ENCODE results near the gene NACC2.

NACC2 gene

DNA sequence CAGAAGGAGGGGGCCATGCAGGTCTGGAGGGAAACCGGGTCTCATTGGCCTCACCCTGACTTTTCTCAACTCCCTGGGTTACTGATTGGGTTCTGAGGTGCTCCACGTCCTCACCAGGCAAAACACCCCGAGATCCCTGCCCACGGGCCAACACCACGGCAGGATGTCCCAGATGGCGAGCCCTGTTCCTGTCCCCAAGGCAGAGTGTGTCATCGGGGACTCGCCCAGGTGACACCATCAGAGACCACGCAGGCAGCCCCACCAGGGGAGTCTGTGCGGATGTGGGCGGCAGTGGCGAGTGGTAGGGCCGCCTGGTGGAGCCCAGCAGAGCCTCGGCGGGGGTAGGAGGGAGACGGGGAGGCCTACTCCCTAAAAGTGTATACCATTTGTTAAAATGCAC is 74.9 kb downstream of the NACC2 start:
- H3K27ac ChIP-seq: no peak overlapping the region
- no peak overlapping the region for H3K4me3 ChIP-seq
- peaks cover 0 to 31% (median 18%) of the 10 kb centered on the region in 4 donors for H3K4me1 ChIP-seq
- intact Hi-C loops (cut with DNase I; ENCODE audit: low total_unique reads): no loop called here
- no peaks in the 10 kb centered on the region for H3K27me3 ChIP-seq
- DNase-seq: no peak
- peaks cover 0 to 33% (median 5%) of the 10 kb centered on the region in 3 donors for H3K36me3 ChIP-seq
- H3K9me3 ChIP-seq: no peaks in the 10 kb centered on the region
- TF ChIP-seq, protein P1, sequence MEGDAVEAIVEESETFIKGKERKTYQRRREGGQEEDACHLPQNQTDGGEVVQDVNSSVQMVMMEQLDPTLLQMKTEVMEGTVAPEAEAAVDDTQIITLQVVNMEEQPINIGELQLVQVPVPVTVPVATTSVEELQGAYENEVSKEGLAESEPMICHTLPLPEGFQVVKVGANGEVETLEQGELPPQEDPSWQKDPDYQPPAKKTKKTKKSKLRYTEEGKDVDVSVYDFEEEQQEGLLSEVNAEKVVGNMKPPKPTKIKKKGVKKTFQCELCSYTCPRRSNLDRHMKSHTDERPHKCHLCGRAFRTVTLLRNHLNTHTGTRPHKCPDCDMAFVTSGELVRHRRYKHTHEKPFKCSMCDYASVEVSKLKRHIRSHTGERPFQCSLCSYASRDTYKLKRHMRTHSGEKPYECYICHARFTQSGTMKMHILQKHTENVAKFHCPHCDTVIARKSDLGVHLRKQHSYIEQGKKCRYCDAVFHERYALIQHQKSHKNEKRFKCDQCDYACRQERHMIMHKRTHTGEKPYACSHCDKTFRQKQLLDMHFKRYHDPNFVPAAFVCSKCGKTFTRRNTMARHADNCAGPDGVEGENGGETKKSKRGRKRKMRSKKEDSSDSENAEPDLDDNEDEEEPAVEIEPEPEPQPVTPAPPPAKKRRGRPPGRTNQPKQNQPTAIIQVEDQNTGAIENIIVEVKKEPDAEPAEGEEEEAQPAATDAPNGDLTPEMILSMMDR (IDR thresholded peaks at IDR 0.05): no peak

DNA sequence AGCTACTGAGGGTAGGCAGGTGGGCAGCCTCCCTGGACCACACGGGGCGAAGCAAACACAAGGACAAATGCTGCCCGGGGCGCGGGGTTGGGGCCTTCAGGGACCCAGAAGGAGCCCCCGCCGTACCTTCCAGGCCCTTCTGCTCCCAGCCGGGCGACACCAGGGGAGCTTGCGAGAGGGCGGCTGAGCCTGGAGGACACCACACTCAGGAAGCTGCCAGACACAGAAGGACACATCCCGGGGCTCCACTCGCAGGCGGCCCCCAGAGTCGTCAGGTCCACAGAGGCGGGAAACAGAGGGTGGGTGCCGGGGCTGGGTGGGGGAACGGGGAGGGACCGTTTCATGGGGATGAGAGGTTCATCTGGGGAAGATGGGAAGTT is 75.4 kb downstream of the NACC2 start:
- H3K27me3 ChIP-seq: no peaks in the 10 kb centered on the region
- no peak overlapping the region for H3K27ac ChIP-seq
- peaks cover 0 to 33% (median 16%) of the 10 kb centered on the region in 4 donors for H3K4me1 ChIP-seq
- H3K4me3 ChIP-seq: no peak overlapping the region
- no peaks in the 10 kb centered on the region for H3K9me3 ChIP-seq
- DNase-seq: peak in 1 of 2 donors; percentile 14
- TF ChIP-seq, protein P1 (IDR thresholded peaks at IDR 0.05): no peak
- intact Hi-C loops (cut with DNase I; ENCODE audit: low total_unique reads): no loop called here
- H3K36me3 ChIP-seq: peaks cover 0 to 38% (median 7%) of the 10 kb centered on the region in 3 donors

GRCh38 chr9:136019041-136019680 is 75.9 kb downstream of the NACC2 start:
- H3K9me3 ChIP-seq: no peaks in the 10 kb centered on the region
- peaks cover 0 to 42% (median 7%) of the 10 kb centered on the region in 3 donors for H3K36me3 ChIP-seq
- no peaks in the 10 kb centered on the region for H3K27me3 ChIP-seq
- H3K27ac ChIP-seq: no peak overlapping the region
- H3K4me3 ChIP-seq: no peak overlapping the region
- peak; percentile 12 to 62 for DNase-seq
- peaks cover 0 to 38% (median 12%) of the 10 kb centered on the region in 4 donors for H3K4me1 ChIP-seq
- intact Hi-C loops (cut with DNase I; ENCODE audit: low total_unique reads): no loop called here
- TF ChIP-seq, protein P1 (IDR thresholded peaks at IDR 0.05): no peak

GRCh38 chr9:136018257-136019031 is 76.6 kb downstream of the NACC2 start:
- H3K36me3 ChIP-seq: peaks cover under 1 to 49% (median 7%) of the 10 kb centered on the region in 3 donors
- TF ChIP-seq, protein P1 (IDR thresholded peaks at IDR 0.05): no peak
- no peak overlapping the region for H3K27ac ChIP-seq
- peak in 1 of 2 donors; percentile 16 for DNase-seq
- H3K4me3 ChIP-seq: no peak overlapping the region
- H3K9me3 ChIP-seq: no peaks in the 10 kb centered on the region
- no peaks in the 10 kb centered on the region for H3K27me3 ChIP-seq
- H3K4me1 ChIP-seq: peaks cover 0 to 36% (median 6%) of the 10 kb centered on the region in 4 donors
- intact Hi-C loops (cut with DNase I; ENCODE audit: low total_unique reads): no loop called here

- peak; percentile 11 to 63 for DNase-seq
- no peak overlapping the region for H3K27ac ChIP-seq
- peaks cover 7 to 58% (median 11%) of the 10 kb centered on the region in 3 donors for H3K36me3 ChIP-seq
- no peaks in the 10 kb centered on the region for H3K9me3 ChIP-seq
- H3K4me3 ChIP-seq: no peak overlapping the region
- TF ChIP-seq, protein P1 (IDR thresholded peaks at IDR 0.05): no peak
- H3K4me1 ChIP-seq: peaks cover 0 to 32% (median 11%) of the 10 kb centered on the region in 4 donors
- no peaks in the 10 kb centered on the region for H3K27me3 ChIP-seq
- intact Hi-C loops (cut with DNase I; ENCODE audit: low total_unique reads): no loop called here
Measured at GRCh38 chr9:136017289-136018190, 77.5 kb downstream of the NACC2 start.

Measured in tibial artery (tissue), 4 donors.